Left colon (tissue), 2 donors: ENCODE data around the gene LSM8. TPM values are rescaled to one million over a fixed set of nuclear protein-coding genes. Genes with fewer than 3 reads are reported as not detected.
"Not testable (repeated sequence)": the region's sequence is repeated elsewhere in the genome, so short reads cannot be mapped to it uniquely, and the experiment has no call there.

Source experiments
- ATAC-seq: fragments of 200-7000 bp; cut with Tn5 transposase; one replicate; pipeline ENCODE4 v1.9.1; 2020; ENCODE audit warnings: mild to moderate bottlenecking, moderate library complexity
- DNase-seq, 2 donors: peaks; one replicate each; pipeline ENCODE4 v3.0.0-alpha.2; 2020
- intact Hi-C, 2 donors: fragments of 100-400 bp; cut with DNase I in 1 of 2; cut with micrococcal nuclease in 1 of 2; formaldehyde crosslinking; loops; one replicate each; pipeline versions ENCODE4 v1.11.2 to v1.14.0; 2022; cut with DNase I, micrococcal nuclease
- long read RNA-seq: library from polyadenylated mRNA; unstranded; transcript quantifications from one replicate; pipeline ENCODE4 v2.0.0, GENCODE V29; 2021
- total RNA-seq, 2 donors: library from RNA; stranded (reverse); fragmentation: NEBNext Ultra II Directional; extraction: Animal tissue kit (Norgen Biotek cat#: 25700); gene quantifications; one replicate each; pipeline ENCODE4 v1.2.1, GENCODE V29; 2021
- donor health status: DM: no; HTN: no; CAD: no.
- donor health status: DM: yes; HTN: yes; CAD: no.

The LSM8 gene
- 10 to 100 TPM; 22.0 to 26.9 TPM for total RNA-seq
- long read RNA-seq, full-length matches to known transcripts, result 16 of 18 reads
- long read RNA-seq, partial matches to known transcripts, result 1 of 18 reads
- long read RNA-seq, other reads (novel, unspliced or antisense), result 1 of 18 reads

- DNase-seq (peak; percentile 97), ATAC-seq (peak; percentile 98)
- intact Hi-C loops, result no loop called here
Measured at GRCh38 chr7:118183786-118184564, at the start of gene LSM8. TSS of gene LSM8 (plus strand) at chr7:118184164. CDS start at chr7:118184224, 60 bp downstream.

- ATAC-seq, intact Hi-C loops, DNase-seq: not testable (repeated sequence)
Measured at GRCh38 chr7:118134420-118134819, 49.5 kb upstream of the LSM8 start.

- ATAC-seq (no peak), DNase-seq (no peak)
- intact Hi-C loops, result no loop called here
Measured at GRCh38 chr7:118140468-118140867, 43.5 kb upstream of the LSM8 start.

- intact Hi-C loops, result no loop called here
- ATAC-seq, result no peak
- DNase-seq, result no peak
Measured at GRCh38 chr7:118142012-118142411, 42.0 kb upstream of the LSM8 start.

GRCh38 chr7:118148930-118149329 is 35.0 kb upstream of the LSM8 start:
- ATAC-seq, result no peak
- no peak for DNase-seq
- intact Hi-C loops, result no loop called here

GRCh38 chr7:118149394-118149793 is 34.6 kb upstream of the LSM8 start:
- ATAC-seq (no peak), DNase-seq (no peak)
- intact Hi-C loops, result no loop called here

GRCh38 chr7:118151671-118152070 is 32.3 kb upstream of the LSM8 start:
- no peak for DNase-seq
- ATAC-seq, result no peak
- intact Hi-C loops, result no loop called here

- intact Hi-C loops, result no loop called here
- DNase-seq (no peak), ATAC-seq (no peak)
Measured at GRCh38 chr7:118152149-118152548, 31.8 kb upstream of the LSM8 start.

GRCh38 chr7:118152654-118153053 is 31.3 kb upstream of the LSM8 start:
- intact Hi-C loops, result no loop called here

GRCh38 chr7:118153551-118154177 is 30.3 kb upstream of the LSM8 start:
- DNase-seq (no peak), ATAC-seq (no peak)
- intact Hi-C loops, result no loop called here

More at GRCh38 chr7:118152654-118153053, 31.3 kb upstream of the LSM8 start:
- ATAC-seq, result no peak
- DNase-seq, result no peak

- intact Hi-C loops, result no loop called here
- no peak for ATAC-seq
- no peak for DNase-seq
Measured at GRCh38 chr7:118158766-118159165, 25.2 kb upstream of the LSM8 start.

- DNase-seq, result no peak
- no peak for ATAC-seq
- intact Hi-C loops, result no loop called here
Measured at GRCh38 chr7:118169146-118169545, 14.8 kb upstream of the LSM8 start.

GRCh38 chr7:118175740-118176139 is 8.2 kb upstream of the LSM8 start:
- intact Hi-C loops, result no loop called here
- no peak for ATAC-seq

GRCh38 chr7:118179191-118179590 is 4.8 kb upstream of the LSM8 start:
- no peak for DNase-seq
- intact Hi-C loops, result no loop called here
- no peak for ATAC-seq

More at GRCh38 chr7:118175740-118176139, 8.2 kb upstream of the LSM8 start:
- DNase-seq, result no peak

- ATAC-seq, result peak; percentile 23
- intact Hi-C loops, result no loop called here
- DNase-seq, result peak in 1 of 2 donors; percentile 12
Measured at GRCh38 chr7:118182593-118183427, 1.2 kb upstream of the LSM8 start.

- intact Hi-C loops, result no loop called here
- peak; percentile 18 for ATAC-seq
- DNase-seq, result peak in 1 of 2 donors; percentile 20
Measured at GRCh38 chr7:118183428-118183785, 557 bp upstream of the LSM8 start.

- no peak for DNase-seq
- intact Hi-C loops, result no loop called here
- ATAC-seq, result no peak
Measured at GRCh38 chr7:118184565-118184940, 589 bp downstream of the LSM8 start.

GRCh38 chr7:118185163-118185860 is 1.3 kb downstream of the LSM8 start:
- ATAC-seq (no peak), DNase-seq (no peak)
- intact Hi-C loops, result no loop called here

- ATAC-seq (no peak), DNase-seq (no peak)
- intact Hi-C loops, result no loop called here
Measured at GRCh38 chr7:118186501-118186900, 2.5 kb downstream of the LSM8 start.
